Measurements from ENCODE around the gene SLC33A1. TPM values are rescaled to one million over a fixed set of nuclear protein-coding genes. Genes with fewer than 3 reads are reported as not detected.

SLC33A1 gene
- total RNA-seq, 1 donor, result 36.9 TPM

DNA sequence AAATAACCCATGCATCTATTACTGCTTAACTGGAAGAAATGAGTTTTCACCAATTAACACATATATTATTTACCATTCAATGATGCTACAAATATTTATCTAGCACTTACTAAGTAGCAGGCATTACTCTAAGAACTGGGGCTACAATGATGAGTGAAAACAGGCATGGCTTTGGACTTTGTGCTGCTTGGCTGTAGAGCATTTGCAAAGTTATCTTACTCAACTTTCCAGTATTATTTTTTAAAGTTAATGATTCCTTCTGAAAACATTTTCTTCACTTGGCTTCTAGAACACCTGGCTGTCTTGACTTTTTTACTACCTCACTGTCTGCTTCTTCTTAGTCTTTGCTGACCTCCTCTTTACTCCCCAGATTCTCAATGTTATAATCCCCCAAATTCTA lies 49.9 kb downstream of the SLC33A1 start:
- peaks cover 4% of the 10 kb centered on the region for H3K4me1 ChIP-seq (ENCODE audit: insufficient read depth, low read length)
- no peak overlapping the region for H3K27ac ChIP-seq (ENCODE audit: low read depth, low read length)
- H3K4me3 ChIP-seq (ENCODE audit: insufficient read depth, low read length), result no peak overlapping the region
- H4K20me1 ChIP-seq (ENCODE audit: insufficient read depth, low read length), result no peaks in the 10 kb centered on the region
- H3K27me3 ChIP-seq (ENCODE audit: insufficient read depth, low read length), result no peaks in the 10 kb centered on the region
- no peaks in the 10 kb centered on the region for H3K36me3 ChIP-seq (ENCODE audit: insufficient read depth, low read length)
- H2AFZ ChIP-seq (ENCODE audit: low read length), result no peak overlapping the region
- no peaks in the 10 kb centered on the region for H3K79me2 ChIP-seq (ENCODE audit: insufficient read depth, low read length)
- no peak for DNase-seq (ENCODE audit: insufficient read length, low spot score, missing footprints)
- no peaks in the 10 kb centered on the region for H3K9me3 ChIP-seq (ENCODE audit: low read depth, low read length)
- no peak overlapping the region for H3K4me2 ChIP-seq (ENCODE audit: insufficient read depth, low read length)
- TF ChIP-seq, protein P1, sequence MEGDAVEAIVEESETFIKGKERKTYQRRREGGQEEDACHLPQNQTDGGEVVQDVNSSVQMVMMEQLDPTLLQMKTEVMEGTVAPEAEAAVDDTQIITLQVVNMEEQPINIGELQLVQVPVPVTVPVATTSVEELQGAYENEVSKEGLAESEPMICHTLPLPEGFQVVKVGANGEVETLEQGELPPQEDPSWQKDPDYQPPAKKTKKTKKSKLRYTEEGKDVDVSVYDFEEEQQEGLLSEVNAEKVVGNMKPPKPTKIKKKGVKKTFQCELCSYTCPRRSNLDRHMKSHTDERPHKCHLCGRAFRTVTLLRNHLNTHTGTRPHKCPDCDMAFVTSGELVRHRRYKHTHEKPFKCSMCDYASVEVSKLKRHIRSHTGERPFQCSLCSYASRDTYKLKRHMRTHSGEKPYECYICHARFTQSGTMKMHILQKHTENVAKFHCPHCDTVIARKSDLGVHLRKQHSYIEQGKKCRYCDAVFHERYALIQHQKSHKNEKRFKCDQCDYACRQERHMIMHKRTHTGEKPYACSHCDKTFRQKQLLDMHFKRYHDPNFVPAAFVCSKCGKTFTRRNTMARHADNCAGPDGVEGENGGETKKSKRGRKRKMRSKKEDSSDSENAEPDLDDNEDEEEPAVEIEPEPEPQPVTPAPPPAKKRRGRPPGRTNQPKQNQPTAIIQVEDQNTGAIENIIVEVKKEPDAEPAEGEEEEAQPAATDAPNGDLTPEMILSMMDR (IDR thresholded peaks at IDR 0.05; ENCODE audit: extremely low read depth, low read depth, low read length), result no peak

DNA sequence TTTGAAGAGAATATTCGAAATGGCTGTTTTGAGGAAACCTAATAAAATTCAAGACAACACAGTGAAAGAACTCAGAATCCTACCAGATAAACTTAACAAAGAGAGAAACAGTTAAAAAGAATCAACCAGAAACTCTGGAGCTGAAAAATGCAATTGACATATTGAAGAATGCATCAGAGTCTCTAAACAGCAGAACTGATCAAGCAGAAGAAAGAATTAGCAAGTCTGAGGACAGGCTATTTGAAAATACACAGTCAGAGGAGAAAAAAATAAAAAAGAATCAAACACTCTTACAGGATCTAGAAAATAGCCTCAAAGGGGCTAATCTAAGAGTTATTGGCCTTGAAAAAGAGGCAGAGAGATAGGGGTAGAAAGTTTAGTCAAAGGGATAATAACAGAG lies 61.7 kb downstream of the SLC33A1 start:
- no peak overlapping the region for H3K27ac ChIP-seq (ENCODE audit: low read depth, low read length)
- no peaks in the 10 kb centered on the region for H4K20me1 ChIP-seq (ENCODE audit: insufficient read depth, low read length)
- TF ChIP-seq, protein P1 (IDR thresholded peaks at IDR 0.05; ENCODE audit: extremely low read depth, low read depth, low read length), result no peak
- H3K79me2 ChIP-seq (ENCODE audit: insufficient read depth, low read length), result no peaks in the 10 kb centered on the region
- H3K27me3 ChIP-seq (ENCODE audit: insufficient read depth, low read length), result no peaks in the 10 kb centered on the region
- no peak overlapping the region for H3K4me3 ChIP-seq (ENCODE audit: insufficient read depth, low read length)
- H3K4me2 ChIP-seq (ENCODE audit: insufficient read depth, low read length), result no peak overlapping the region
- no peak for DNase-seq (ENCODE audit: insufficient read length, low spot score, missing footprints)
- H3K36me3 ChIP-seq (ENCODE audit: insufficient read depth, low read length), result no peaks in the 10 kb centered on the region
- no peaks in the 10 kb centered on the region for H3K9me3 ChIP-seq (ENCODE audit: low read depth, low read length)
- no peaks in the 10 kb centered on the region for H3K4me1 ChIP-seq (ENCODE audit: insufficient read depth, low read length)
- H2AFZ ChIP-seq (ENCODE audit: low read length), result no peak overlapping the region

DNA sequence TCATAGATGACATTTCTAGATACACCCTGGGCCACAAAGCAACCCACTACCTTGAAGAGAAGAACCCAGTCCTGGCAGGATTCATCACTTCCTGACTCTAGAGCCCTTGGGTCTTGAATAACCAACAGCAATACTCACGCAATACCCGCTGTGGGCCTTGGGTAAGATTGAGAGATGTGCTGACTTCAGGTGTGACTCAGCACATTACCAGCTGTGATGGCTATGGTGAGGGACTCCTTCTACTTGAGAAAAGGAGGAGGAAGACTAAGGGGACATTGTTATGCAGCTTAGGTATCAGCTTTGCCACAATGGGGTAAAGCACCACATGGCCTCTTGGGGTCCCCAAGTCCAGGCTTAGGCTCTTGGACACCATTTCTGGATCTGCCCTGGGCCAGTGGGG lies 63.0 kb downstream of the SLC33A1 start:
- Histone ChIP-seq H3K4me1 (ENCODE audit: insufficient read depth, low read length) (no peaks in the 10 kb centered on the region), H3K4me2 (ENCODE audit: insufficient read depth, low read length) (no peak overlapping the region), H3K27me3 (ENCODE audit: insufficient read depth, low read length) (no peaks in the 10 kb centered on the region), H3K36me3 (ENCODE audit: insufficient read depth, low read length) (no peaks in the 10 kb centered on the region), H3K4me3 (ENCODE audit: insufficient read depth, low read length) (no peak overlapping the region), H3K27ac (ENCODE audit: low read depth, low read length) (no peak overlapping the region), H3K79me2 (ENCODE audit: insufficient read depth, low read length) (no peaks in the 10 kb centered on the region), H4K20me1 (ENCODE audit: insufficient read depth, low read length) (no peaks in the 10 kb centered on the region), H3K9me3 (ENCODE audit: low read depth, low read length) (no peaks in the 10 kb centered on the region), H2AFZ (ENCODE audit: low read length) (no peak overlapping the region)
- TF ChIP-seq, protein P1 (IDR thresholded peaks at IDR 0.05; ENCODE audit: extremely low read depth, low read depth, low read length), result no peak
- no peak for DNase-seq (ENCODE audit: insufficient read length, low spot score, missing footprints)

DNA sequence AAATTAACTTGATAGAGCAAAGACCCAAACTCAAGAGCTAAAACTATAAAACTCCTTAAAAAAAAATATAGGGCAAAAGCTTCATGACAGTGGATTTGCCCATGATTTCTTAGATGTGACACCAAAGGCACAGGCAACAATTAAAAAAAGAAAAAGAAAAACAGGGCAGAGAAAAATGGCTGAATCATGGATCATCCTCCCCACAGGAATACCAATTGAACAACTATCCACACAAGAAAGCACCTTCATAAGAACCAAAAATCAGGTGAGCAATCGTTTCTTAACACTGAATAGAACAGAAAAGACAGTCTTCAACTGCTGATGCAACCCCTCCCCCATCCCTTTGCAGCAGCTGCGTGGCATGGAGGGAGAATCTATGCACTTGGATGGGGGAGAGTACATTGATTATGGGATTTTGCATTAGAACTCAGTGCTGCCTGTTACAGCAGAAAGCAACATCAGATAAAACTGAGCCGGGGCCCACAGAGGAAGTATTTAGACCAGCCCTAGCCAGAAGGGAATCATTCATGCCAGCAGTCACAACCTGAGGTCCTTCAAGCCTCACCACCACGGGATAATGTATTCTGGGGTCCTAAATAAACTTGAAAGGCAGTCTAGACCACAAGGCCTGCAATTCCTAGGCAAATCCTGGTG lies 63.8 kb downstream of the SLC33A1 start:
- Histone ChIP-seq H3K27ac (ENCODE audit: low read depth, low read length) (no peak overlapping the region), H2AFZ (ENCODE audit: low read length) (no peak overlapping the region), H3K27me3 (ENCODE audit: insufficient read depth, low read length) (no peaks in the 10 kb centered on the region), H3K36me3 (ENCODE audit: insufficient read depth, low read length) (no peaks in the 10 kb centered on the region), H3K4me2 (ENCODE audit: insufficient read depth, low read length) (no peak overlapping the region), H3K9me3 (ENCODE audit: low read depth, low read length) (no peaks in the 10 kb centered on the region), H3K4me1 (ENCODE audit: insufficient read depth, low read length) (no peaks in the 10 kb centered on the region), H4K20me1 (ENCODE audit: insufficient read depth, low read length) (no peaks in the 10 kb centered on the region), H3K79me2 (ENCODE audit: insufficient read depth, low read length) (no peaks in the 10 kb centered on the region), H3K4me3 (ENCODE audit: insufficient read depth, low read length) (no peak overlapping the region)
- DNase-seq (ENCODE audit: insufficient read length, low spot score, missing footprints), result no peak
- TF ChIP-seq, protein P1 (IDR thresholded peaks at IDR 0.05; ENCODE audit: extremely low read depth, low read depth, low read length), result no peak

Measured in osteoblast (primary cell).